Transverse colon (tissue), 4 donors: Measurements from ENCODE around the gene MYRIP. TPM values are rescaled to one million over a fixed set of nuclear protein-coding genes. Genes with fewer than 3 reads are reported as not detected.
"Not testable (repeated sequence)": the region's sequence is repeated elsewhere in the genome, so short reads cannot be mapped to it uniquely, and the experiment has no call there.

Experiments
- DNase-seq: peaks from one replicate; pipeline ENCODE4 v3.0.0-alpha.2; 2019
- H3K27ac ChIP-seq, 4 donors: fragments of 200-600 bp; sonication (generic); 2 replicates each; pipeline ENCODE4 v1.5.1; 2016 to 2018; ENCODE audit warnings: inconsistent platforms in 4 of 4
- H3K27me3 ChIP-seq: fragments of 200-600 bp; sonication (generic); 2 replicates; pipeline ENCODE4 v1.5.1; 2017; ENCODE audit warnings: inconsistent platforms
- H3K36me3 ChIP-seq, 4 donors: fragments of 200-600 bp; sonication (generic); 2 replicates each; pipeline ENCODE4 v1.5.1; 2017 to 2019; ENCODE audit warnings: inconsistent platforms in 4 of 4
- H3K4me1 ChIP-seq, 4 donors: fragments of 200-600 bp; sonication (generic); 2 replicates each; pipeline ENCODE4 v1.5.1; 2017 to 2020; ENCODE audit warnings: inconsistent platforms in 4 of 4
- H3K4me3 ChIP-seq, 4 donors: fragments of 200-600 bp; sonication (generic); 1 replicate in 1 of 4; 2 replicates in 3 of 4; pipeline versions ENCODE4 v1.5.1 to v1.6.1; 2017 to 2019; ENCODE audit warnings: inconsistent platforms in 4 of 4
- H3K9me3 ChIP-seq, 2 donors: fragments of 200-600 bp; sonication (generic); 2 replicates each; pipeline ENCODE4 v1.5.1; 2017 to 2019; ENCODE audit warnings: inconsistent platforms in 2 of 2
- CTCF ChIP-seq, 5 experiments: fragments of 200-600 bp in 3 of 5; fragments of 450-650 bp in 2 of 5; sonication (generic) in 3 of 5; IDR thresholded peaks; 1 replicate in 2 of 5; 2 replicates in 3 of 5; pipeline ENCODE4 v1.5.1; 2016 to 2017; ENCODE audit warnings: antibody characterized with exemption in 5 of 5, inconsistent platforms in 3 of 5, mild to moderate bottlenecking in 2 of 5, moderate library complexity in 1 of 5
- EP300 ChIP-seq: sonication (generic); formaldehyde crosslinking; IDR thresholded peaks from one replicate; pipeline ENCODE4 v1.6.1; 2017; ENCODE audit warnings: antibody characterized with exemption, low read depth
- POLR2A ChIP-seq: fragments of 450-650 bp; IDR thresholded peaks from one replicate; pipeline ENCODE4 v1.6.1; 2016; ENCODE audit warnings: antibody characterized with exemption, mild to moderate bottlenecking, moderate library complexity
- POLR2AphosphoS5 ChIP-seq, 3 donors: sonication (generic); formaldehyde crosslinking; IDR thresholded peaks; one replicate each; pipeline ENCODE4 v1.6.1; 2016; ENCODE audit warnings: antibody characterized with exemption in 3 of 3
- WGBS, 2 donors: methylation state at CpG; one replicate each; pipeline ENCODE4 v1.1.5; 2018; ENCODE audit warnings: low coverage in 1 of 2; 5-methylcytosine and 5-hydroxymethylcytosine counted together
- in situ Hi-C, 4 donors: fragments of 200-750 bp; cut with MboI; loops; one replicate each; pipeline versions ENCODE4 v1.15.0 to v1.15.1; 2017; ENCODE audit warnings: low sequenced_read_pairs in 3 of 4, low pct_ligation_motif_present in 1 of 4, low pct_unique_long_range_greater_than_20kb in 1 of 4
- intact Hi-C: fragments of 100-400 bp; cut with DNase I; formaldehyde crosslinking; loops from one replicate; pipeline ENCODE4 v1.15.1; 2023; ENCODE audit warnings: low total_unique reads
- total RNA-seq, 4 donors: library from RNA; depleted of rRNA; stranded (reverse); fragments of >200 nt; gene quantifications; one replicate each; pipeline ENCODE4 v1.1.0, GENCODE V29; 2016

Gene MYRIP
- total RNA-seq, 4 donors from 2014 or later: 2.6 to 19.7 (median 5.4) TPM

GRCh38 chr3:39812537-39812936 lies 3.1 kb downstream of the MYRIP start:
- Histone ChIP-seq H3K4me3 (no peak overlapping the region), H3K4me1 (peaks cover 14 to 25% (median 16%) of the 10 kb centered on the region in 4 donors), H3K27ac (no peak overlapping the region), H3K27me3 (peaks cover 48% of the 10 kb centered on the region), H3K36me3 (no peaks in the 10 kb centered on the region), H3K9me3 (no peaks in the 10 kb centered on the region)
- intact Hi-C loops: no loop called here
- WGBS, 2 donors: 54 to 56% methylated on average over 1 to 2 of the region's 2 CpGs
- peak; percentile 33 to 51 (median 42) for TF ChIP-seq CTCF (IDR thresholded peaks at IDR 0.05)
- TF ChIP-seq POLR2A: no peak
- in situ Hi-C loops: no loop called here
- peak; percentile 36 for DNase-seq

DNA sequence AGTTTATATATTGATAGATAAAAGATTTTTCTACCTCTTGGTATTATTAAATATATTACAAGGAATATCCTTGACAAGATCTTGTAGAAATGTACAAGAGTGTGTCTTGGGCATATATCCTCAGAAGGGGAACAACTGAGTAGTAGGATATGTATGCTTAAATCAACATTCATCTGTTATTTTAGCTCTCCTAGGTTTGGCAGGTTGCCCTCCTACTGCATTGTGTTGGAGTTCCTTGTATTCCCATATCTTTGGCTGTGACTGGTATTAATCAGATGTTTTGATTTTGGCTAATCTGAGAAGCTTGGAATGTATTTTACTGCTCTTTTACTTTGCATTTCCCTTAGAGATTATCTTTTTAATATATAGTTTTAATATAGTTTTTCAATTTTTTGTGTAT lies 4.6 kb downstream of the MYRIP start:
- Histone ChIP-seq H3K4me3 (no peak overlapping the region), H3K36me3 (no peaks in the 10 kb centered on the region), H3K27me3 (peaks cover 34% of the 10 kb centered on the region), H3K27ac (no peak overlapping the region), H3K9me3 (no peaks in the 10 kb centered on the region), H3K4me1 (peaks cover 11 to 17% (median 14%) of the 10 kb centered on the region in 4 donors)
- in situ Hi-C loops (no loop called here), intact Hi-C loops (no loop called here)
- DNase-seq: no peak
- TF ChIP-seq POLR2A (no peak), EP300 (no peak), POLR2AphosphoS5 (IDR thresholded peaks at IDR 0.05) (no peak), CTCF (IDR thresholded peaks at IDR 0.05) (no peak)

DNA sequence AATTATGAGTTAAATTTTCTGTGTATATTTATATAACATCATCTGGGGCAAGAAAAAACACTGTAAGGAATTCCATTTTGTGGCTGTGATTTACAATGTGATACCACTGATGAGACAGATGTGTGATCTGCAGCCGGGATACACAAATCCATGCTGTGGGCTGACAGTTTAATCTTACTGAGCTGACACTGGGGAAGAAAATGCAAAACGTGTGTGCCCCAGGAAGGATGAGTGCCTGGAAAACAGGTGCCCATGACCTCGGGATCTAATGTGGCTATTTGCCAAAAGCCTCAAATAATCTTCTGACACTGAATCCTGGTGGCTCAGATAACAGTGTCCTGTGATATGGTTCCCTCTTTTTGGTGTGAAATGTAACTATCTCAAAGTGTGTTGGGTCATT lies 10.5 kb downstream of the MYRIP start:
- TF ChIP-seq EP300 (no peak), POLR2AphosphoS5 (IDR thresholded peaks at IDR 0.05) (no peak), POLR2A (no peak), CTCF (IDR thresholded peaks at IDR 0.05) (no peak)
- in situ Hi-C loops: no loop called here

GRCh38 chr3:39833764-39834163 lies 24.4 kb downstream of the MYRIP start:
- H3K27me3 ChIP-seq, DNase-seq, H3K4me3 ChIP-seq, H3K9me3 ChIP-seq, intact Hi-C loops, H3K4me1 ChIP-seq, in situ Hi-C loops, H3K36me3 ChIP-seq, H3K27ac ChIP-seq: not testable (repeated sequence)
- 91 to 95% methylated on average over 3 to 4 of the region's 4 CpGs for WGBS, 2 donors

More for the DNA sequence above, 10.5 kb downstream of the MYRIP start:
- peaks cover 0 to 7% (median 0%) of the 10 kb centered on the region in 4 donors for H3K4me1 ChIP-seq
- H3K27me3 ChIP-seq: no peaks in the 10 kb centered on the region
- intact Hi-C loops: no loop called here
- no peak overlapping the region for H3K27ac ChIP-seq
- DNase-seq: no peak
- no peaks in the 10 kb centered on the region for H3K9me3 ChIP-seq
- no peaks in the 10 kb centered on the region for H3K36me3 ChIP-seq
- whole genome bisulfite sequencing, 2 donors: 26 to 67% methylated on average over 1 to 3 of the region's 3 CpGs
- no peak overlapping the region for H3K4me3 ChIP-seq

DNA sequence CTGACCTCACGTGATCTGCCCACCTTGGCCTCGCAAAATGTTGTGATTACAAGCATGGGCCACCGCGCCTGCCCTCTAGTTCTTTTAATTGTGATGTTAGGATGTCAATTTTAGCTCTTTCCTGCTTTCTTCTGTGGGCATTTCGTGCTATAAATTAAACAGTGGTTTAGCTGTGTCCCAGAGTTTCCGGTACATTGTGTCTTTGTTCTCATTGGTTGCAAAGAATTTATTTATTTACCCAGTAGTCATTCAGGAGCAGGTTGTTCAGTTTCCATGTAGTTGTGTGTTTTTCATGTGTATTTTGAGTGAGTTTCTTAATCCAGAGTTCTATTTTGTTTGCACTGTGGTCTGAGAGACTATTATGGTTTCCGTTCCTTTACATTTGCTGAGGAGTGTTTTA lies 30.1 kb downstream of the MYRIP start:
- Histone ChIP-seq H3K27ac (no peak overlapping the region), H3K4me3 (no peak overlapping the region), H3K9me3 (no peaks in the 10 kb centered on the region), H3K36me3 (no peaks in the 10 kb centered on the region), H3K27me3 (no peaks in the 10 kb centered on the region), H3K4me1 (no peaks in the 10 kb centered on the region)
- no peak for TF ChIP-seq EP300
- no peak for TF ChIP-seq CTCF (IDR thresholded peaks at IDR 0.05)
- no peak for TF ChIP-seq POLR2A
- no peak for TF ChIP-seq POLR2AphosphoS5 (IDR thresholded peaks at IDR 0.05)
- intact Hi-C loops: no loop called here
- in situ Hi-C loops: no loop called here
- no peak for DNase-seq
- WGBS, 2 donors: 46 to 47% methylated on average over 4 to 7 of the region's 7 CpGs
